Right renal pelvis (tissue), 4 donors: ENCODE data around the gene HUS1. TPM values are rescaled to one million over a fixed set of nuclear protein-coding genes. Genes with fewer than 3 reads are reported as not detected.
"Not testable (repeated sequence)": the region's sequence is repeated elsewhere in the genome, so short reads cannot be mapped to it uniquely, and the experiment has no call there.

Experiments
- DNase-seq, 4 donors: peaks; one replicate each; pipeline ENCODE4 v3.0.0-alpha.2; 2013; ENCODE audit warnings: low read depth in 4 of 4, low spot score in 3 of 4, missing footprints in 1 of 4
- polyA plus RNA-seq, 4 donors: library from polyadenylated mRNA; unstranded; fragments of 120-200 nt; gene quantifications; one replicate each; pipeline ENCODE4 v1.2.1, GENCODE V29; 2013; ENCODE audit not compliant: insufficient read length in 4 of 4

Gene HUS1
- polyA plus RNA-seq, 4 donors: 17.7 to 24.3 (median 22.4) TPM

DNA sequence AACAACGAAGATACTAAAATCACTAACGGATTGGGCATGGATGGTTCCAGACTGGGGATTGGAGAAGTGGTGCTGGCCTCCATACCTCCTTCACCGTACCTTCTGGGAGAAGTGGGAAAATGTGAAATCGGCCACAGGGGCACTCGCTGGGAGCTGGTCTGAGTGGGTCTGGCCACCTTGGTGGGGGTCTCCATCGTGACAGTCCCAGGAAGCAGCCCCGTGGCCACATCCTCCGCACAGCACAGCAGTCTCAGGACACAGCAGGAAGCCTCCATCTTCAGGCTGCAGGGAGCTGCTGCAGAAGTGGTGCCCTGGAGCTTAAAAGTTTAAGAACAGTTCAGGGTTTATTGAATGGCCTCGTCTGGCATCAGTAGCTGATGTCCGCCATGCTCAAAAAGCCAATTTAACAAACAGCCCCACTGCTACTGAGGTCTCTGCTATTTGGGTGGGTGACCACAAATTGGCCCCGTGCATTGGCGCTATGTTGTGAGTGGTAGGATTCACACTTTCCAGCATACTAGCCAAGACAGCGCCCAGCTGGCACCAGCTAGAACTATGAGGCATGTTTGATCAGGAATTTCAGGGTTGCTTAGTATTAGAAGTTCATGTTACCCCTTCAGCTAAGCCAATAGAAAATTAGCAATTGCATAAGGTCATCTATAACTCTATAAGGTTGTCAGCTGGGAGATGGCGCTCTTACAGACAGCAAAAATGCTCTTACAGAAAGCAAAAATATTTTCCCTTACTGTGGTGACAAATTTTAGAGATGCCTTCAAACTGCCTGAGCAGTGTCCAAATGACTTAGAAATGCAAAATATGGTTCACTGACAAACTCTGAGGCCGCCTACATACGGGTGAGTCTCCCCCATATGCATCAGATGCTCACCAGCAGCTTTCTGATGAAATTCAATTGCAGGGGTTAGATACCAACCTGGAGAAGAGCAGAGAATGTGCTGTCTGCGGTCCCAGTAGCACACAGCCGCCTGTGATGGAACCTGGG is 48.1 kb downstream of the HUS1 start:
- DNase-seq: no peak

DNA sequence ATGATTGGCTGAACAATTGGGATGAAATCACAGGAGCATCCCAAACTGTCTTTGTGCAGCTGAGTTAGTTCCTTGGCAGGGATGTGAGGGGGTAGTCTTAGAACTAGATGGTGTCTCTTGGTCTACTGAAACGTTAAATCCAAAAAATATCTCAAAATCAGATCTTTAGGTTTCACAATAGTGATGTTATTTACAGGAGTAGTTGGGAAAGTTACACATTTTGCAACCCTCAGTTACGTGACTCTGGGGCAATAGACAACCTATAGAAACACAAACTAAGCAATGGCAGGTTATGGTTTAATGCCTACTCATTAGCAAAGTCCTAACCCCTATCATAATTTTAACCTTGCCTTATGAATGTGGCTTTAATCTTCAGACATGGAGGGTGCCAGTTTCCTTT is 55.1 kb downstream of the HUS1 start:
- no peak for DNase-seq

DNA sequence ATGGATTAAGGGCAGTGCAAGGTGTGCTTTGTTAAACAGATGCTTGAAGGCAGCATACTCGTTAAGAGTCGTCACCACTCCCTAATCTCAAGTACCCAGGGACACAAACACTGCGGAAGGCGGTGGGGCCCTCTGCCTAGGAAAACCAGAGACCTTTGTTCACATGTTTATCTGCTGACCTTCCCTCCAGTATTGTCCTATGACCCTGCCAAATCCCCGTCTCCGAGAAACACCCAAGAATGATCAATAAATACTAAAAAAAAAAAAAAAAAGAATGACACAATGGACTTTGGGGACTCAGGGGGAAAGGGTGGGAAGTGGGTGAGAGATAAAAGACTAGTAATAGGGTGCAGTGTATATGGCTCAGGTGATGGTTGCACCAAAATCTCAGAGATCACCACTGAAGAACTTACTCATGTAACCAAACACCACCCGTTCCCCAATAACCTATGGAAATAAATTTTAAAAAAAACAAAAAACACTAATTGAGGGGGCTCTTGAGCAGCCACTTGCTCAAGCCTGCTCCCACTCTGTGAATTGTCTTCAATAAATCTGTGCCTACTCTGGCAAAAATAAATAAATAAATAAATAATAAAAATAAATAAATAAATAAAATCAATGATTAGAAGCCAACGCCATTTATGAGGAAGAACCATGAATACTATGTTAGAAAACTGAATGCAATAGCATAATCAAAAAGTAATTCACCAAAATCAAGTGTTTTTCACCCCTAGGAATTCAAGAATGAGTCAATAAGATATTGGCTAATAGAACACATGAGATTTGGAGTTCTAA is 56.1 kb downstream of the HUS1 start:
- not testable (repeated sequence) for DNase-seq

DNA sequence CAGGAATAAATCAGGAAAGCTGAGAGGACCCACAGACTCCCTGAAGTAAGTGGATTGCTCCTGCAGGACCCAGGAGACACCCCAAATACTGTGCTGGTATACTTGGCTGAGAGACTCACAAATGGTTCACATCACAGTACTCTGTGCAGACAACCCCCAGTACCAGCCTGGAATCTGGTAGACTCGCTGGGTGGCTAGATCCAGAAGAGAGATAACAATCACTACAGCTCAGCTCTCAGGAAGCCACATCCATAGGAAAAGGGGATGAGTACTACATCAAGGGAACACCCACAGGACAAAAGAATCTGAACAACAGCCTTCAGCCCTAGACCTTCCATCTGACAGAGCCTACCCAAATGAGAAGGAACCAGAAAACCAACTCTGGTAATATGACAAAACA is 62.9 kb downstream of the HUS1 start:
- DNase-seq: not testable (repeated sequence)

DNA sequence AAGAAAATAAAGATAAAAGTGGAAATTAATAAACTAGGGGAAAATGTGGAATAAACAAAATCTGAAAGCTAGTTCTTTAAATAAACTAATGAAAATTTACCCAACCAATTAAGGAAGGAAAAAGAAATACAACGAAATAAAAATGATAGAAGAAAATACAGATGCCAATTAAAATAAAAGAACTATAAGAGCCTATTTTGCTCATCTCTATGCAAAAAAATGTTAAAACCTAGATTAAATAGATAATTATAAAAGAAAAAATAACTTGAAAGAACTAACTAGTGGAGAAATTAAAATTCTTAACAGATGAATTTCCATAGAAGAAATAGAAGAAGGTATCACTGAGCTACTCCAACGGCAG is 63.8 kb downstream of the HUS1 start:
- DNase-seq: no peak

DNA sequence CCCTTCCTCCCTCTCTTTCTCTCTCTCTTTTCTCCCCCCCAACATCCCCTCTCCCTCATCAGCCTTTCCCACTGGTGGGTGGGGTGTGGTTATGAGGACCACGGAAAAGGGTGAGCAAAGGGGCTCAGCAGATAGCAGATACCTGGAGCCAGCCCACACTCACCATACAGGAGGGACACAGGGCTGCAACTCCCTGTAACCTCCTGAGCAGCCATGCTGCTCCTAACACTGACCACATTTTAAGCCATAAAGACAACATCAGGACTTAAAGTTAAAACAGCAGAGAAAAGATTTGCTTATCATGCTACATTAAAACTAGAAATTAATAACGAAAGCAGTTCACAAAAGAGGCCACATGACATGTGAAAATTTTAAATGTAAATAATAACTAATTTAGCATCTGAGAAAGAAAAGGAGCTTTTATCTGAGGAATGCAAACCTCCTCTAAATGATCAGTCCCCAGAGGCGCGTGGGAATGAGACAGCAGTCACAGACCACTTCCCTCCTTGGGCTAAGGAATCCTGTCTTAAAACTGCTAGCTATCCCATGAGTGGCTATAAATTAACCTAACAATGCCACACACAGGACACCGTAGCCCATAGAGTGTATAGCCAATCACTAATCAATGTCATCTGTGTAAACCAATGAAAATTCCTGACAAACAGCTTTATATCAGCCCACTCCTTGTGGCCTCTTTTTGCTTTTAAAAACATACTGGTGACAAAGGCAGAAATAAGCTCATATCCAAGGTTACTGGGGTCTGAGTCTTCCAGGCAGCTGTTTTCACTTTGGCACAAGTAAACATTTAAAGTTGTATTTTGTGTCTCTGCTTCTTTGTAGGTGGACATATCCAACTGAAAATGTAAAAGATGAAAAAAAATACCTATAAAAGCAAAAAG is 64.4 kb downstream of the HUS1 start:
- no peak for DNase-seq

Other genes with a start within 250 kb of the HUS1 start
- under 1 TPM; 0.06 to 0.73 (median 0.15) TPM for gene PKD1L1, start 31.1 kb downstream of the HUS1 start, polyA plus RNA-seq
- gene SUN3, start 49.5 kb upstream of the HUS1 start, polyA plus RNA-seq: under 1 TPM in 2 of 4 donors, not detected in 2; 0.29 to 0.44 TPM
- under 1 TPM; 0.58 to 0.90 (median 0.69) TPM for gene C7orf57, start 55.9 kb upstream of the HUS1 start, polyA plus RNA-seq
- gene UPP1, start 109.7 kb upstream of the HUS1 start, polyA plus RNA-seq: 10 to 100 TPM in 3 of 4 donors, 1 to 10 TPM in 1; 9.1 to 15.2 (median 12.3) TPM
- gene ABCA13, start 191.8 kb upstream of the HUS1 start, polyA plus RNA-seq: 1 to 10 TPM in 1 of 4 donors, under 1 TPM in 3; 0.76 to 1.0 (median 0.96) TPM